Measurements from ENCODE around the gene RGR.

GRCh38 chr10:84226616-84227015 is 18.2 kb upstream of the RGR start:
- no peak for TF ChIP-seq CTCF (IDR thresholded peaks at IDR 0.05; ENCODE audit: low read length)
- no peak for TF ChIP-seq EZH2 (IDR thresholded peaks at IDR 0.05; ENCODE audit: borderline replicate concordance, low read length)
